ENCODE results near the gene NRG3. TPM values are rescaled to one million over a fixed set of nuclear protein-coding genes. Genes with fewer than 3 reads are reported as not detected.

Gene NRG3
- total and polyA plus RNA-seq, 2 donors (not counting 1 experiment from before 2014, with no cell fraction given), result 0.06 TPM; not detected in 1

- no peak overlapping the region for H3K4me3 Mint-ChIP-seq
- H3K9me3 Mint-ChIP-seq (ENCODE audit: insufficient read depth), result no peaks in the 10 kb centered on the region
- Histone ChIP-seq H3K9ac (ENCODE audit: low read length) (no peak overlapping the region), H4K20me1 (ENCODE audit: control insufficient read depth, insufficient read depth, low read length, poor library complexity, severe bottlenecking) (no peaks in the 10 kb centered on the region), H3K4me2 (replicated peaks; ENCODE audit: low read depth, low read length, poor library complexity, severe bottlenecking) (no peak overlapping the region), H3K27ac (ENCODE audit: low read length in 2 of 2) (no peak overlapping the region), H3K27me3 (replicated peaks in 1 of 4; ENCODE audit: control extremely low read depth in 1 of 4, control insufficient read depth in 3 of 4, insufficient read depth in 4 of 4, low read length in 3 of 4) (no peaks in the 10 kb centered on the region), H3K4me1 (ENCODE audit: control insufficient read depth in 2 of 2, insufficient read depth in 2 of 2, low read length in 2 of 2) (no peaks in the 10 kb centered on the region), H3K4me3 (ENCODE audit: control extremely low read depth in 1 of 5, extremely low read depth in 1 of 5, insufficient read depth in 1 of 5, low read depth in 2 of 5, low read length in 4 of 5) (no peak overlapping the region), H3K36me3 (replicated peaks in 1 of 2; ENCODE audit: control extremely low read depth in 1 of 2, control insufficient read depth in 1 of 2, extremely low read depth in 1 of 2, insufficient read depth in 2 of 2, low read length in 1 of 2) (no peaks in the 10 kb centered on the region), H2AFZ (ENCODE audit: insufficient read depth, low read depth, low read length, poor library complexity, severe bottlenecking) (no peak overlapping the region), H3K79me2 (ENCODE audit: control insufficient read depth, insufficient read depth, low read length) (no peaks in the 10 kb centered on the region), H3K9me3 (ENCODE audit: control extremely low read depth in 1 of 3, control insufficient read depth in 2 of 3, insufficient read depth in 1 of 3, low read length in 2 of 3) (no peaks in the 10 kb centered on the region)
- intact Hi-C loops (cut with micrococcal nuclease), result no loop called here
- POLR2A ChIA-PET, result no interaction called here
- CTCF ChIA-PET, result no interaction called here
- ATAC-seq (ENCODE audit: low read depth) (no peak), DNase-seq (no peak)
- TF ChIP-seq CTCF (IDR thresholded peaks at IDR 0.05) (no peak), EZH2 (IDR thresholded peaks at IDR 0.05; ENCODE audit: borderline replicate concordance, insufficient read depth, low read depth, low read length, poor library complexity, severe bottlenecking) (no peak)
- no peak overlapping the region for H3K27ac Mint-ChIP-seq
- no peaks in the 10 kb centered on the region for H3K27me3 Mint-ChIP-seq
- no peaks in the 10 kb centered on the region for H3K4me1 Mint-ChIP-seq
Measured at GRCh38 chr10:82498976-82499375, 624.0 kb downstream of the NRG3 start.

- TF ChIP-seq CTCF (IDR thresholded peaks at IDR 0.05) (no peak), EZH2 (IDR thresholded peaks at IDR 0.05; ENCODE audit: borderline replicate concordance, insufficient read depth, low read depth, low read length, poor library complexity, severe bottlenecking) (no peak)
- intact Hi-C loops (cut with micrococcal nuclease), result no loop called here
- ATAC-seq (ENCODE audit: low read depth), result no peak
- H3K79me2 ChIP-seq (ENCODE audit: control insufficient read depth, insufficient read depth, low read length), result no peaks in the 10 kb centered on the region
- H3K4me2 ChIP-seq (replicated peaks; ENCODE audit: low read depth, low read length, poor library complexity, severe bottlenecking), result no peak overlapping the region
- H3K27me3 ChIP-seq (replicated peaks in 1 of 4; ENCODE audit: control extremely low read depth in 1 of 4, control insufficient read depth in 3 of 4, insufficient read depth in 4 of 4, low read length in 3 of 4), result no peaks in the 10 kb centered on the region
- H3K27ac Mint-ChIP-seq, result no peak overlapping the region
- 100% methylated on average over 1 of the region's 3 CpGs for WGBS (ENCODE audit: insufficient coverage)
- no peaks in the 10 kb centered on the region for H3K4me1 ChIP-seq (ENCODE audit: control insufficient read depth in 2 of 2, insufficient read depth in 2 of 2, low read length in 2 of 2)
- no peak overlapping the region for H3K9ac ChIP-seq (ENCODE audit: low read length)
- H3K27me3 Mint-ChIP-seq, result no peaks in the 10 kb centered on the region
- ChIA-PET POLR2A (no interaction called here), CTCF (no interaction called here)
- peaks cover 0 to 3% (median 0%) of the 10 kb centered on the region in 3 donors for H3K9me3 ChIP-seq (ENCODE audit: control extremely low read depth in 1 of 3, control insufficient read depth in 2 of 3, insufficient read depth in 1 of 3, low read length in 2 of 3)
- no peak overlapping the region for H3K27ac ChIP-seq (ENCODE audit: low read length in 2 of 2)
- no peak for DNase-seq
- H3K4me1 Mint-ChIP-seq, result no peaks in the 10 kb centered on the region
- H3K36me3 ChIP-seq (replicated peaks in 1 of 2; ENCODE audit: control extremely low read depth in 1 of 2, control insufficient read depth in 1 of 2, extremely low read depth in 1 of 2, insufficient read depth in 2 of 2, low read length in 1 of 2), result no peaks in the 10 kb centered on the region
- H2AFZ ChIP-seq (ENCODE audit: insufficient read depth, low read depth, low read length, poor library complexity, severe bottlenecking), result no peak overlapping the region
- H3K4me3 Mint-ChIP-seq, result no peak overlapping the region
- no peaks in the 10 kb centered on the region for H4K20me1 ChIP-seq (ENCODE audit: control insufficient read depth, insufficient read depth, low read length, poor library complexity, severe bottlenecking)
- H3K4me3 ChIP-seq (ENCODE audit: control extremely low read depth in 1 of 5, extremely low read depth in 1 of 5, insufficient read depth in 1 of 5, low read depth in 2 of 5, low read length in 4 of 5), result no peak overlapping the region
- no peaks in the 10 kb centered on the region for H3K9me3 Mint-ChIP-seq (ENCODE audit: insufficient read depth)
Measured at GRCh38 chr10:82505009-82505408, 630.0 kb downstream of the NRG3 start.
